Naive thymus-derived CD4-positive, alpha-beta T cell (primary cell): Measurements from ENCODE around the gene TTC16. TPM values are rescaled to one million over a fixed set of nuclear protein-coding genes. Genes with fewer than 3 reads are reported as not detected.

ENCODE experiments used
- ATAC-seq: fragments of 150-1000 bp; cut with Tn5 transposase; 2 replicates; pipeline ENCODE4 v1.10.0; 2021; ENCODE audit warnings: mild to moderate bottlenecking, moderate library complexity
- CTCF ChIA-PET: fragments of 350-600 bp; sonication (Branson Sonifier 250); formaldehyde crosslinking; loops from one replicate; lab custom pipeline; 2021; ENCODE audit warnings: antibody characterized with exemption; lab: Charles Lee
- POLR2A ChIA-PET: fragments of 350-600 bp; sonication (Branson Sonifier 250); formaldehyde crosslinking; loops from one replicate; lab custom pipeline; 2021; ENCODE audit warnings: antibody characterized with exemption, inconsistent platforms; lab: Charles Lee
- DNase-seq, 9 donors: peaks; one replicate each; pipeline versions ENCODE4 v3.0.0 to v3.0.0-alpha.2; 2020 to 2022; ENCODE audit warnings: mixed read lengths in 1 of 9
- H3K27ac ChIP-seq: one replicate; pipeline ENCODE4 v1.7.0; 2013; ENCODE audit warnings: mild to moderate bottlenecking, low read depth, low read length, moderate library complexity
- H3K27me3 ChIP-seq, 2 donors: one replicate each; pipeline ENCODE4 v1.7.0; 2013; ENCODE audit warnings: low read length in 2 of 2, mild to moderate bottlenecking in 2 of 2, moderate library complexity in 2 of 2; ENCODE audit not compliant: control insufficient read depth in 2 of 2, insufficient read depth in 2 of 2
- H3K36me3 ChIP-seq, 3 experiments: 1 replicate in 2 of 3; 2 replicates in 1 of 3; pipeline ENCODE4 v1.7.0; 2013; ENCODE audit warnings: low read length in 3 of 3, mild to moderate bottlenecking in 3 of 3, moderate library complexity in 1 of 3; ENCODE audit not compliant: insufficient read depth in 3 of 3, control insufficient read depth in 2 of 3
- H3K4me1 ChIP-seq, 2 donors: one replicate each; pipeline ENCODE4 v1.7.0; 2013; ENCODE audit warnings: low read length in 2 of 2, mild to moderate bottlenecking in 2 of 2, moderate library complexity in 1 of 2; ENCODE audit not compliant: control insufficient read depth in 2 of 2, insufficient read depth in 2 of 2
- H3K4me3 ChIP-seq: 2 replicates; pipeline ENCODE4 v1.7.0; 2013; ENCODE audit warnings: mild to moderate bottlenecking, low read length
- H3K9me3 ChIP-seq, 3 experiments: 1 replicate in 2 of 3; 2 replicates in 1 of 3; pipeline ENCODE4 v1.7.0; 2013; ENCODE audit warnings: low read length in 3 of 3; ENCODE audit not compliant: control insufficient read depth in 2 of 3
- H3K27ac Mint-ChIP-seq, 9 donors: one replicate each; pipeline ENCODE4 v1.8.0; 2020 to 2022; ENCODE audit warnings: mixed read lengths in 9 of 9, mild to moderate bottlenecking in 8 of 9, moderate library complexity in 5 of 9, inconsistent platforms in 2 of 9
- H3K27me3 Mint-ChIP-seq, 5 donors: one replicate each; pipeline ENCODE4 v1.8.0; 2021 to 2022; ENCODE audit warnings: mixed read lengths in 5 of 5, mild to moderate bottlenecking in 1 of 5
- H3K36me3 Mint-ChIP-seq, 5 donors: one replicate each; pipeline ENCODE4 v1.8.0; 2020 to 2022; ENCODE audit warnings: mixed read lengths in 5 of 5, mild to moderate bottlenecking in 3 of 5, inconsistent platforms in 1 of 5
- H3K4me1 Mint-ChIP-seq, 7 donors: one replicate each; pipeline ENCODE4 v1.8.0; 2020 to 2022; ENCODE audit warnings: mixed read lengths in 7 of 7, mild to moderate bottlenecking in 3 of 7, inconsistent platforms in 1 of 7
- H3K4me3 Mint-ChIP-seq, 10 donors: one replicate each; pipeline ENCODE4 v1.8.0; 2020 to 2022; ENCODE audit warnings: mild to moderate bottlenecking in 10 of 10, mixed read lengths in 10 of 10, moderate library complexity in 6 of 10, inconsistent platforms in 2 of 10
- H3K9me3 Mint-ChIP-seq, 11 donors: one replicate each; pipeline ENCODE4 v1.8.0; 2020 to 2022; ENCODE audit warnings: mixed read lengths in 11 of 11, mild to moderate bottlenecking in 4 of 11, inconsistent platforms in 1 of 11, moderate library complexity in 1 of 11
- intact Hi-C, 2 donors: fragments of 100-400 bp; cut with micrococcal nuclease; formaldehyde crosslinking; loops; one replicate each; pipeline ENCODE4 v1.15.1; 2023
- polyA plus RNA-seq, 2 donors: library from polyadenylated mRNA; unstranded; fragments of 300-500 nt; fragmentation: Illumina TruSeq; gene quantifications; one replicate each; pipeline ENCODE4 v1.2.3, GENCODE V29; 2021
- total RNA-seq, 6 experiments: library from RNA in 5 of 6; stranded (reverse) in 5 of 6; gene quantifications; 1 replicate in 5 of 6; 2 replicates in 1 of 6; pipeline ENCODE4 v1.2.3 and lab custom pipeline; 2021 to 2026

The TTC16 gene
- total RNA-seq (1 to 10 TPM in 4 of 5 experiments, under 1 TPM in 1; 0.29 to 9.9 (median 4.6) TPM), polyA plus RNA-seq (1 to 10 TPM in 1 of 2 donors, under 1 TPM in 1; 0.73 to 1.7 TPM), total RNA-seq (lab: John Stamatoyannopoulos, UW) (10.9 reads per million, percentile 37 among the genes with 10 or more reads in this experiment)

DNA sequence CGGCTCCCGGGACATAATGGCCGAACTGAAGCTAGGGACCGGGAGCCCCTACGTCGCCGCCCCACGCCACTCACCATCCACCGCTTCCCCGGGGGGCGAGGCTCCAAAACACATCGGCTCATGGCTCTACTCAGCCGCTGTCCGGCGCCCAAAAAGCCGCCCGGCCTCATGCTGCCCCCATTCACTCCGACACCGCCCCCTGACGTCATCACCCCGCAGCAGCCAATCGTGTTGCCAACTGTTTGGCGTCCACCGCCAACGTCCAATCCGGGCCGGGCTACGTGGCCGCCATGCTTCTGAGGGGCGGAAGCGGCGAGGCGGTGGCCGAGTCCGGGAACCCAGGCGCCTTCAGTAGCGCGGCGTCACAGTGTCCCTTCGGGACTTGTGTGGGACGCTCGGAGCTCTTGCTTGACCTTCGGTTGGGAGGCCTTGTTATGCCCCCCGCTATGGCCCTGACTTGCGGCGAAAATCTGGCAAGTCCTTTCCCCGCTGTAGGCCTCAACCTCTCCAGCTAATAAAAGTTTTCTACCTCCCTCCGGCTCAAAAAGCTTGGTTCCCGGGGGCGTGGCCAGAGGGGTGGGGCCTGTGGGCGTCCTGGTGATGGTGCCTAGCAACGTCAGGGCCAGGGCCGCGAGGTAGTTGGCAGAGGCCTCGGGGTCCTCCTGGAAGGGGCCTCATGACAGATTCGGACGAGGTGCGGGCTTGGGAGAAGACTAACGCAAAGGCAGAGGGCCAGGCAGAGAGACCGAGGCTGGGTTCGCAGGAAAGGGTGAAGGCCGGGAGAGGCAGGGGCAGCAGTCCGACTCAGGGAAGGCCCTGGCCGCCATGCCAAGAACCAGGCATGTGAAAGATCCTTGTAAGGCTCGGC lies at the start of gene TTC16, which contains the start of gene PTRH1:
TTC16 (plus strand) TSS at position 610 of the 868 bp plus-strand sequence; CDS start at position 677, 67 bp downstream.
PTRH1 (minus strand) TSS at position 194 of the 868 bp plus-strand sequence; CDS start at position 170, 24 bp downstream.
- H3K4me1 ChIP-seq, result peaks cover 31 to 32% of the 10 kb centered on the region in 2 donors
- POLR2A ChIA-PET, result interaction anchor here (0.8 to 1.9 kb wide), 11 partner anchors 11 to 208 kb away, joined by 3 to 10 read pairs (median 4); partner anchors contain the start of genes CDK9, ST6GALNAC4 and TOR2A
- peaks cover 29 to 47% (median 30%) of the 10 kb centered on the region in 7 donors for H3K4me1 Mint-ChIP-seq

DNA sequence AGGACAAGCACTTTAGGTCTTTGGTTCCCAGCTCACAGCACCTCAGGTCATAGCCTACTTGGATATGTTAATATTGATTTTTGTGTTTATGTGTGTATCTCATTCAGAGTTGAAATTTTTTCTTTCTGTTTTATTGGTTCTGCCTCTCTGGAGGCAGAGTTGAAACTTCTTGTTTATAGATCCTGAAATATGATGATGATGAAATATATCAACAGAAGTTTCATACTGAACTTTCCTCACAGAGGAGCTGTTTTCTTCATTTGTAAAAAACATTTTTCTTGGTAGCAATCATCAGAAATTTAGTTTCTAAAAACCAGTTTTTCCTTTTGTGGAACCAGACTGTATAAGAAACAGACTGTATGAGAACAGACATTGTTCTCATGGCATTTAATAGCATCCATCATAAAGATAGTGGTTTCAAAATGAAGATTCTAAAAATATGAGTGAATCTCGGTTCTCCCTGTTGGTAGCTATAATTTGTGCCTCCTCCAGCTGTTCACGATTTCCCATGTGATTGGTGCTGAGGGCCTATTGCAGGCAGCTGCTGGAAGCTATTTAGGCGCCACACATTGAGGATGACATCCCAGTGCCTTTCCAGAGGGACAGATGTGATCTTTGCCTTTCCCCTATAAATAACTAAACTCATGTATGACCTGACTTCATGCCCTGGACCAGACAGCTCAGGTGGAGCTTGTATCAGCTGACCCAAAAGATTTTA lies 48.6 kb upstream of the TTC16 start:
- Mint-ChIP-seq H3K36me3 (peaks cover 0 to 15% (median 8%) of the 10 kb centered on the region in 5 donors), H3K9me3 (no peaks in the 10 kb centered on the region), H3K4me1 (no peaks in the 10 kb centered on the region), H3K27ac (no peak overlapping the region), H3K27me3 (peaks cover 0 to 2% (median 0%) of the 10 kb centered on the region in 5 donors), H3K4me3 (no peak overlapping the region)
- ChIA-PET CTCF (interaction anchor here (0.6 to 0.7 kb wide), 2 partner anchors 21 to 74 kb away, joined by 3 read pairs; no protein-coding TSS in a partner anchor), POLR2A (interaction anchor here (0.5 kb wide), 1 partner anchor 57 kb away, joined by 3 read pairs; no protein-coding TSS in a partner anchor)
- intact Hi-C loops, result no loop called here
- Histone ChIP-seq H3K27me3 (no peaks in the 10 kb centered on the region), H3K4me3 (no peak overlapping the region), H3K4me1 (no peaks in the 10 kb centered on the region), H3K9me3 (no peaks in the 10 kb centered on the region), H3K27ac (no peak overlapping the region), H3K36me3 (no peaks in the 10 kb centered on the region)
- no peak for DNase-seq
- no peak for ATAC-seq

More for the DNA sequence above, at the start of gene TTC16, which contains the start of gene PTRH1:
- ATAC-seq (peak; percentile 96), DNase-seq (peak; percentile 91 to 98 (median 96))
- H3K9me3 ChIP-seq, result no peaks in the 10 kb centered on the region
- H3K4me3 Mint-ChIP-seq, result peak within 1 kb of the TSS; percentile 93 to 100 (median 98)
- no peaks in the 10 kb centered on the region for H3K36me3 Mint-ChIP-seq
- peak within 1 kb of the TSS; percentile 86 to 99 (median 97) for H3K27ac Mint-ChIP-seq
- no peaks in the 10 kb centered on the region for H3K9me3 Mint-ChIP-seq
- H3K27me3 Mint-ChIP-seq, result no peaks in the 10 kb centered on the region
- H3K27me3 ChIP-seq, result no peaks in the 10 kb centered on the region
- intact Hi-C loops, result loop anchor here (1.0 to 5.0 kb wide), 12 partner anchors 16 to 413 kb away; partner anchors contain the start of genes LRSAM1 (in 2 of the 2), RPL12 (in 2 of the 2), STXBP1 (in 2 of the 2) and TOR2A (in 2 of the 2)
- peak within 1 kb of the TSS; percentile 85 for H3K4me3 ChIP-seq
- CTCF ChIA-PET, result interaction anchor here (2.2 kb wide), 1 partner anchor 19 kb away, joined by 11 read pairs; the partner anchor contains the start of gene TOR2A
- H3K36me3 ChIP-seq, result peaks cover 0 to 5% (median 0%) of the 10 kb centered on the region in 3 experiments
- H3K27ac ChIP-seq, result peak within 1 kb of the TSS; percentile 89

DNA sequence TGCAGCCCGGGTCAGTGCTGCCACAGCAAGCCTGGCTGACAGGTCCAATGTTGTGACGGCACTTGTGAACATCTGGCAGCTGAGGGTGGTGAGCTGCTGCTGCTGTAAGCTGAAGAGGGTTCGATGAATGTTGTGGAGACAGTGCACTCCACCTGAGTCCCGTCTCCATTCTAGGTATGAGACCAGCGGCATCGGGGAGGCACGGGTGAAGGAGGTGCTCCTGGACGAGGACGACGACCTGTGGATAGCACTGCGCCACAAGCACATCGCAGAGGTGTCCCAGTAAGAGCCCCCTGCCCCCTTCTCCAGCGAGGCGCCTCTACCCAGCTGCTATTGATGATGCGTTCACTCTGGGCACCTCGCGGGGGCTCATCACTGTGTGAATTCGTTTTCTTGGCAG lies 48.0 kb upstream of the TTC16 start:
- no peak overlapping the region for H3K27ac ChIP-seq
- Mint-ChIP-seq H3K36me3 (peaks cover 0 to 15% (median 4%) of the 10 kb centered on the region in 5 donors), H3K4me1 (no peaks in the 10 kb centered on the region), H3K9me3 (no peaks in the 10 kb centered on the region), H3K4me3 (no peak overlapping the region), H3K27me3 (peaks cover 0 to 2% (median 0%) of the 10 kb centered on the region in 5 donors), H3K27ac (no peak overlapping the region)
- H3K4me1 ChIP-seq, result no peaks in the 10 kb centered on the region
- no peaks in the 10 kb centered on the region for H3K9me3 ChIP-seq
- peaks cover 0 to 1% (median 0%) of the 10 kb centered on the region in 3 experiments for H3K36me3 ChIP-seq
- CTCF ChIA-PET, result interaction anchor here (0.7 kb wide), 1 partner anchor 74 kb away, joined by 3 read pairs; no protein-coding TSS in a partner anchor
- intact Hi-C loops, result no loop called here
- H3K4me3 ChIP-seq, result no peak overlapping the region
- no peaks in the 10 kb centered on the region for H3K27me3 ChIP-seq
- POLR2A ChIA-PET, result no interaction called here
- ATAC-seq, result no peak
- no peak for DNase-seq

DNA sequence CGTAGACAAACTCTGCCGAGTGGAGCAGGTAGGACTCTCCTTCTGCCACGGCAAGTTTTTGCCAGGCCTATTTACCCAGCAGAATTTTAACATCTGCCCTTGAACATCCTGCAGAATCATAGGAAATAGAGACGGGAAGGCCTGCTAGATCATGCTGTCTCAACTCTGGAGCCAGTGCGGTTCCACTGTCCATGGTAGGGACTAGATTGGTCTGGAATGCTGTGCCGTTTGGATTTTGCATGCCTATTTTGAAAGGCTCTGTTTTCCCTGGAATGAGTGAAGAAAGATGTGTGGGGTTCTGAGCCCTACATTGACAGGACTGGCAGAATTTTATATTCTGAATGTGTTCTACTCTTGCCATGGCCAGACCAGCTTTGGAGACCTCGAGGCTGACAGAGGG lies 42.6 kb upstream of the TTC16 start:
- Mint-ChIP-seq H3K4me1 (no peaks in the 10 kb centered on the region), H3K4me3 (no peak overlapping the region), H3K27ac (no peak overlapping the region), H3K27me3 (no peaks in the 10 kb centered on the region), H3K36me3 (peaks cover 0 to 18% (median 8%) of the 10 kb centered on the region in 5 donors), H3K9me3 (no peaks in the 10 kb centered on the region)
- Histone ChIP-seq H3K36me3 (peaks cover 0 to 3% (median 0%) of the 10 kb centered on the region in 3 experiments), H3K9me3 (no peaks in the 10 kb centered on the region), H3K27me3 (no peaks in the 10 kb centered on the region), H3K27ac (no peak overlapping the region), H3K4me1 (no peaks in the 10 kb centered on the region), H3K4me3 (no peak overlapping the region)
- ChIA-PET CTCF (no interaction called here), POLR2A (no interaction called here)
- no peak for DNase-seq
- intact Hi-C loops, result no loop called here
- ATAC-seq, result no peak

DNA sequence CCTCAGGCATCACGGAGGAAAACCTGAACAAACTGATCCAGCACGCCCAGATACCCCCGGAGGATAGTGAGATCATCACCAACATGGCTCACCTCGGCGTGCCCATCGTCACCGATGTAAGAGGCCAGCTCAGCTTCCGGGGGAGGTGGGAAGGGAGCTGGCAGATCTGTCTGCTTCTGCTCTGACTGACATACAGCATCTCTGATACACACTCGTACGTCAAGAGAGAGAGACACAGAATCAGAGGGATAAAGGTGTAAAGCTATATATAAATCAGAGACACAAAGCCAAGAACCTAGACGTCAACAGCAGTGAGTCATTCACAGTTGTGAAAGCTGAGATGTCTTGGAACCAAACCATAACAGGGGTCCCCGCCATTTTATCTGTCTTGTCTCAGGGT lies 39.2 kb upstream of the TTC16 start:
- ATAC-seq (no peak), DNase-seq (no peak)
- Histone ChIP-seq H3K4me1 (no peaks in the 10 kb centered on the region), H3K9me3 (no peaks in the 10 kb centered on the region), H3K4me3 (no peak overlapping the region), H3K36me3 (peaks cover 0 to 3% (median 0%) of the 10 kb centered on the region in 3 experiments), H3K27ac (no peak overlapping the region), H3K27me3 (no peaks in the 10 kb centered on the region)
- Mint-ChIP-seq H3K4me3 (no peak overlapping the region), H3K27ac (no peak overlapping the region), H3K9me3 (no peaks in the 10 kb centered on the region), H3K36me3 (peaks cover 0 to 27% (median 3%) of the 10 kb centered on the region in 5 donors), H3K4me1 (no peaks in the 10 kb centered on the region), H3K27me3 (no peaks in the 10 kb centered on the region)
- ChIA-PET CTCF (interaction anchor here (1.6 kb wide), 1 partner anchor 57 kb away, joined by 4 read pairs; no protein-coding TSS in a partner anchor), POLR2A (no interaction called here)
- intact Hi-C loops, result no loop called here

DNA sequence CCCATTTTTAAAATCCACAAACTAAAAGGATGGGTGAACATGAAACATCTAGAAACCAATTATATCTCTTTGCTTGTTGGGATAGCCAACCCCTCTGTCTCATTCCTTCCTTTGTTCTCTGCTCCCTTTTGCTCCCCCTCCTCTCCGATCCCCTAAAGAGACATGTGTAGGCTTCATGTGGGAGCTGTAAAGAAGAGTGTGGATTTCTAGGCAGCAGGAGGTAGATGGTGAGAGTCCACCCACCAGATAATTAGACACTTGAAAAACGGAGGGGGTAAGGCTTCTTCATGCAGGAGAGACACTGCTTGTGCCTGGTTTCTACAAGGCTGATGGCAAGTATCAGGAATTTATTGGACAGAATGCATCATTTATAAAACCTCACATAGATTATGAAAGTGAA lies 36.4 kb upstream of the TTC16 start:
- no peaks in the 10 kb centered on the region for H3K4me1 ChIP-seq
- H3K4me3 ChIP-seq, result no peak overlapping the region
- ChIA-PET CTCF (no interaction called here), POLR2A (no interaction called here)
- Mint-ChIP-seq H3K4me1 (no peaks in the 10 kb centered on the region), H3K27me3 (no peaks in the 10 kb centered on the region), H3K9me3 (no peaks in the 10 kb centered on the region), H3K4me3 (no peak overlapping the region), H3K36me3 (peaks cover 0 to 18% (median 8%) of the 10 kb centered on the region in 5 donors), H3K27ac (no peak overlapping the region)
- DNase-seq (no peak), ATAC-seq (no peak)
- H3K27me3 ChIP-seq, result no peaks in the 10 kb centered on the region
- H3K36me3 ChIP-seq, result no peaks in the 10 kb centered on the region
- H3K27ac ChIP-seq, result no peak overlapping the region
- intact Hi-C loops, result no loop called here
- no peaks in the 10 kb centered on the region for H3K9me3 ChIP-seq
